Measurements from ENCODE around the gene TBX19. TPM values are rescaled to one million over a fixed set of nuclear protein-coding genes. Genes with fewer than 3 reads are reported as not detected.

Gene TBX19
- total RNA-seq, 1 donor from 2014 or later, result 0.78 TPM

- Mint-ChIP-seq H3K27ac (ENCODE audit: unreplicated experiment) (no peak overlapping the region), H3K36me3 (ENCODE audit: unreplicated experiment) (peaks cover 10% of the 10 kb centered on the region), H3K9me3 (ENCODE audit: unreplicated experiment) (peaks cover 4% of the 10 kb centered on the region), H3K4me1 (ENCODE audit: low read depth, unreplicated experiment) (peaks cover 4% of the 10 kb centered on the region), H3K27me3 (ENCODE audit: unreplicated experiment) (peaks cover 2% of the 10 kb centered on the region), H3K4me3 (ENCODE audit: unreplicated experiment) (no peak overlapping the region)
- DNase-seq, result no peak
- TF ChIP-seq CTCF (IDR thresholded peaks at IDR 0.05; ENCODE audit: partially characterized antibody, unreplicated experiment), result no peak
Observed at GRCh38 chr1:168261390-168261789, 19.3 kb upstream of the TBX19 start.

- no peaks in the 10 kb centered on the region for H3K27me3 Mint-ChIP-seq (ENCODE audit: unreplicated experiment)
- H3K4me3 Mint-ChIP-seq (ENCODE audit: unreplicated experiment), result no peak overlapping the region
- H3K27ac Mint-ChIP-seq (ENCODE audit: unreplicated experiment), result no peak overlapping the region
- H3K4me1 Mint-ChIP-seq (ENCODE audit: low read depth, unreplicated experiment), result no peaks in the 10 kb centered on the region
- H3K9me3 Mint-ChIP-seq (ENCODE audit: unreplicated experiment), result peaks cover 2% of the 10 kb centered on the region
- peaks cover 6% of the 10 kb centered on the region for H3K36me3 Mint-ChIP-seq (ENCODE audit: unreplicated experiment)
- DNase-seq, result no peak
- no peak for TF ChIP-seq CTCF (IDR thresholded peaks at IDR 0.05; ENCODE audit: partially characterized antibody, unreplicated experiment)
Observed at GRCh38 chr1:168263130-168263529, 17.5 kb upstream of the TBX19 start.

GRCh38 chr1:168264296-168264695 lies 16.4 kb upstream of the TBX19 start:
- no peak for DNase-seq
- Mint-ChIP-seq H3K27ac (ENCODE audit: unreplicated experiment) (no peak overlapping the region), H3K9me3 (ENCODE audit: unreplicated experiment) (peaks cover 4% of the 10 kb centered on the region), H3K4me3 (ENCODE audit: unreplicated experiment) (no peak overlapping the region), H3K27me3 (ENCODE audit: unreplicated experiment) (no peaks in the 10 kb centered on the region), H3K4me1 (ENCODE audit: low read depth, unreplicated experiment) (no peaks in the 10 kb centered on the region), H3K36me3 (ENCODE audit: unreplicated experiment) (peaks cover 6% of the 10 kb centered on the region)
- TF ChIP-seq CTCF (IDR thresholded peaks at IDR 0.05; ENCODE audit: partially characterized antibody, unreplicated experiment), result no peak

- Mint-ChIP-seq H3K4me3 (ENCODE audit: unreplicated experiment) (no peak overlapping the region), H3K4me1 (ENCODE audit: low read depth, unreplicated experiment) (no peaks in the 10 kb centered on the region), H3K27me3 (ENCODE audit: unreplicated experiment) (no peaks in the 10 kb centered on the region), H3K9me3 (ENCODE audit: unreplicated experiment) (peaks cover 4% of the 10 kb centered on the region), H3K36me3 (ENCODE audit: unreplicated experiment) (peaks cover 6% of the 10 kb centered on the region), H3K27ac (ENCODE audit: unreplicated experiment) (no peak overlapping the region)
- TF ChIP-seq CTCF (IDR thresholded peaks at IDR 0.05; ENCODE audit: partially characterized antibody, unreplicated experiment), result no peak
- no peak for DNase-seq
Observed at GRCh38 chr1:168265596-168265995, 15.1 kb upstream of the TBX19 start.

GRCh38 chr1:168266644-168267186 lies 14.0 kb upstream of the TBX19 start:
- H3K36me3 Mint-ChIP-seq (ENCODE audit: unreplicated experiment), result peaks cover 6% of the 10 kb centered on the region
- H3K4me3 Mint-ChIP-seq (ENCODE audit: unreplicated experiment), result no peak overlapping the region
- no peak for TF ChIP-seq CTCF (IDR thresholded peaks at IDR 0.05; ENCODE audit: partially characterized antibody, unreplicated experiment)
- peaks cover 4% of the 10 kb centered on the region for H3K9me3 Mint-ChIP-seq (ENCODE audit: unreplicated experiment)
- H3K27ac Mint-ChIP-seq (ENCODE audit: unreplicated experiment), result no peak overlapping the region
- no peaks in the 10 kb centered on the region for H3K27me3 Mint-ChIP-seq (ENCODE audit: unreplicated experiment)
- DNase-seq, result no peak
- no peaks in the 10 kb centered on the region for H3K4me1 Mint-ChIP-seq (ENCODE audit: low read depth, unreplicated experiment)
